Measurements from ENCODE around the gene IL12A. TPM values are rescaled to one million over a fixed set of nuclear protein-coding genes. Genes with fewer than 3 reads are reported as not detected.

IL12A gene
- total and polyA plus RNA-seq, 5 donors from 2014 or later, result 0.81 to 5.6 (median 1.9) TPM

DNA sequence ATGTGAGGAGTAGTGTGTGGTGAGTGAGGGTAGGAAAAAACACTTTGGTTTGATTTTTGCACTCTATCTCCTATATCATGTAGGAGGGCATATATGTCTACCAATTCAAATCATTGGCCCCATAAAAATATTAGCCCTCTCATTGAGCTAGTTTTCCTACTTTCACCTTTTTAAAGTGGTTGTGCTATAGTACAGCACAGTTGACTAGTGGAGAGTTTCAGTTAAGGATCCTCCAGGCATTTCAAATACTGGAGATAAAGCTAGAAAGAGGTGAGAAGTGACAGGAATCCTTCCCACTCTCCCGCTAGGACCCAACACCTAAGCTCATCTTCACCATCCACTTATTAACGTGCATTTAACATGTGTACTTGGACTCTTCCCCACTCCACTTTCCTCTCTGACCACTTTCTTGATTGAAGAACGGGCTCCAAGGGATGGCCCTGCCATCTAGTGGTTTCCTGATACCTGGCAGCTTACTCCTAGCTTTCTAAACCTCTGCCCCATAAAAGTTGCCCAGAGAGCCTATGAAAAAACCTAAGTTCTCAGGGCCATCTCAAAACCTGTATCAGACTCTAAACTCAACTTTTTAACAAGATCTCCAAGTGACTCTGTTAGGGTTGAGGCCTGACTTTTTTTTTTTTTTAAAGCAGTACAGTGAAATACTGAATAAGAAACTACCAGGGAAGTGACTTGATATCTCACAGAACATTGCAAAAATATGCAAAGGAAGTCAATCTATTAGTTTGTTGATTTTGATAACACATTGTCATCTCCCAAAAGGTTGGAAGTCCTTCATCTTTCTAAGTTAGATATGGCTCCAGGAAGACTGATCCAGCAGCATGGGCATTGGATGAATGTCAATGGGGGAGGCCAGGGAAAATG is 17.9 kb downstream of the IL12A start:
- no peaks in the 10 kb centered on the region for H3K9me3 ChIP-seq (ENCODE audit: control insufficient read depth in 2 of 2, low read length in 2 of 2)
- H3K4me3 ChIP-seq (ENCODE audit: low read depth, low read length), result no peak overlapping the region
- H3K4me3 Mint-ChIP-seq, result no peak overlapping the region
- H3K27me3 Mint-ChIP-seq, result no peaks in the 10 kb centered on the region
- H3K27ac Mint-ChIP-seq, result no peak overlapping the region
- ATAC-seq (ENCODE audit: low read depth in 2 of 2), result no peak
- peaks cover 0 to 29% (median 13%) of the 10 kb centered on the region in 4 donors for H3K4me1 Mint-ChIP-seq
- no peaks in the 10 kb centered on the region for H3K9me3 Mint-ChIP-seq
- H3K4me1 ChIP-seq (ENCODE audit: control insufficient read depth, insufficient read depth, low read length, poor library complexity, severe bottlenecking), result no peaks in the 10 kb centered on the region
- no peak overlapping the region for H3K27ac ChIP-seq (ENCODE audit: insufficient read depth, low read length, poor library complexity, severe bottlenecking)
- no peaks in the 10 kb centered on the region for H3K36me3 Mint-ChIP-seq
- H3K36me3 ChIP-seq (ENCODE audit: control insufficient read depth, insufficient read depth, low read length), result no peaks in the 10 kb centered on the region
- no peaks in the 10 kb centered on the region for H3K27me3 ChIP-seq (ENCODE audit: control insufficient read depth, insufficient read depth, low read length)
- peak in 1 of 3 donors; percentile 57 for DNase-seq

DNA sequence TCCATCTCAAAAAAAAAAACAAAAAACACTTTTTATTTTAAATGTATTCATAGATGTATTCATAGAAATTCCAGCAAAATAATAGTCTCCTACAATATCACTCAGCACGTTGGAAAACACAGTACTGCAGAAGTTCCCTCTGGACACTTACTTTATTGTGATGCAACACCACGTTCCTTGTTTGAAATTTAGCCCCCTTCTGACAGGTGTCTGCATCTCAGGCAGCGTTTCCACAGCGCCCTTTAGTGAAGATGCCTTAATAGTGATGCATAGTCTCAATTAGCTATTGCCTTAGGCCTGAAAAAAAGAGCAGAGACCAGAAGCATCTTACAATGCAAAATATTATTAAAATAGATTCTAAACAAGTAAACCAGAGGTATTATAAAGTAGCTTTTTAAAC is 20.3 kb downstream of the IL12A start:
- Mint-ChIP-seq H3K9me3 (no peaks in the 10 kb centered on the region), H3K27ac (no peak overlapping the region), H3K4me1 (peaks cover 3 to 53% (median 19%) of the 10 kb centered on the region in 4 donors), H3K4me3 (no peak overlapping the region), H3K27me3 (no peaks in the 10 kb centered on the region), H3K36me3 (no peaks in the 10 kb centered on the region)
- Histone ChIP-seq H3K4me3 (ENCODE audit: low read depth, low read length) (no peak overlapping the region), H3K36me3 (ENCODE audit: control insufficient read depth, insufficient read depth, low read length) (no peaks in the 10 kb centered on the region), H3K4me1 (ENCODE audit: control insufficient read depth, insufficient read depth, low read length, poor library complexity, severe bottlenecking) (peaks cover 12% of the 10 kb centered on the region), H3K27ac (ENCODE audit: insufficient read depth, low read length, poor library complexity, severe bottlenecking) (no peak overlapping the region), H3K9me3 (ENCODE audit: control insufficient read depth in 2 of 2, low read length in 2 of 2) (no peaks in the 10 kb centered on the region), H3K27me3 (ENCODE audit: control insufficient read depth, insufficient read depth, low read length) (no peaks in the 10 kb centered on the region)
- DNase-seq (no peak), ATAC-seq (ENCODE audit: low read depth in 2 of 2) (no peak)

DNA sequence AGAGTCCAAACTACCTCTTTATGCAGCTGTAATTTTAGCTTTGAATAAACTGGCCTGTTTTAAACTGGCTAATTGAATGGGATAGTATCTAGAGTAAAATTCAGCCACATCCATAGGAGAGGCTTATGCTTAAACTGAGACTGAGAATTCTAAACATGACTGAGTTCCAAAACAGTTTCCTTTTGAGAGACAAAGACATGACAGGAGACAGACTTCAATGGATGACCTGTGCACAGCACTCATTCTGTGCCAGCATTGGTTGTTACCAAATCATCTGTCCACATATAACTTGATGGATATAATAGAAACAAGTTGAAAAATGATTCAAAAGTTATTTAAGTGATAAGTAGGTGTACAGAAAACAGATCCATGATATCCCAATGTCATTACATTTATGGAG is 20.9 kb downstream of the IL12A start:
- Histone ChIP-seq H3K36me3 (ENCODE audit: control insufficient read depth, insufficient read depth, low read length) (no peaks in the 10 kb centered on the region), H3K4me3 (ENCODE audit: low read depth, low read length) (no peak overlapping the region), H3K27ac (ENCODE audit: insufficient read depth, low read length, poor library complexity, severe bottlenecking) (no peak overlapping the region), H3K4me1 (ENCODE audit: control insufficient read depth, insufficient read depth, low read length, poor library complexity, severe bottlenecking) (peaks cover 12% of the 10 kb centered on the region), H3K9me3 (ENCODE audit: control insufficient read depth in 2 of 2, low read length in 2 of 2) (no peaks in the 10 kb centered on the region), H3K27me3 (ENCODE audit: control insufficient read depth, insufficient read depth, low read length) (no peaks in the 10 kb centered on the region)
- H3K27me3 Mint-ChIP-seq, result peaks cover 3% of the 10 kb centered on the region
- DNase-seq (no peak), ATAC-seq (ENCODE audit: low read depth in 2 of 2) (no peak)
- no peaks in the 10 kb centered on the region for H3K9me3 Mint-ChIP-seq
- no peak overlapping the region for H3K4me3 Mint-ChIP-seq
- no peak overlapping the region for H3K27ac Mint-ChIP-seq
- H3K4me1 Mint-ChIP-seq, result peaks cover 3 to 59% (median 20%) of the 10 kb centered on the region in 4 donors
- H3K36me3 Mint-ChIP-seq, result no peaks in the 10 kb centered on the region

DNA sequence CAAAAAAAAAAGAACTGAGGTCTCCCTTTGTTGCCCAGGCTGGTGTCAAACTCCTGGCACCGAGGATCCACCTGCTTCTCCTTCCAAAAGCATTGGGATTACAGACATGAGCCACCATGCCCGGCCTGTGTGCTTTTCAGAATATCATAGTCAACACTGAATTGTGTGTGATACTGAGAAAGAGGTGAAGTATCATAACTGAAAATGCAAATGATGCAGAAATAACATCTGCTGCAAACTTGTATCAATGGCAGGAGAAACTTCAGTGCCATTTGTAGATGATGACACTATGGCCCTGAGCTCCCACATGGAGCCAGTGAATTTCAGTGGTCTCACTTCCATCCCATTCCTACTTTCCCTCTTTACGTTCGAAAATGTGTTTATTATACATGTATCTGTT is 21.9 kb downstream of the IL12A start:
- ATAC-seq (ENCODE audit: low read depth in 2 of 2) (no peak), DNase-seq (peak in 1 of 3 donors; percentile 23)
- no peaks in the 10 kb centered on the region for H3K9me3 ChIP-seq (ENCODE audit: control insufficient read depth in 2 of 2, low read length in 2 of 2)
- peak overlapping the region in 2 of 3 donors; percentile 52 to 69 for H3K27ac Mint-ChIP-seq
- H3K4me3 ChIP-seq (ENCODE audit: low read depth, low read length), result no peak overlapping the region
- peaks cover 4% of the 10 kb centered on the region for H3K27me3 Mint-ChIP-seq
- no peak overlapping the region for H3K27ac ChIP-seq (ENCODE audit: insufficient read depth, low read length, poor library complexity, severe bottlenecking)
- H3K4me1 ChIP-seq (ENCODE audit: control insufficient read depth, insufficient read depth, low read length, poor library complexity, severe bottlenecking), result peaks cover 12% of the 10 kb centered on the region
- no peaks in the 10 kb centered on the region for H3K27me3 ChIP-seq (ENCODE audit: control insufficient read depth, insufficient read depth, low read length)
- peaks cover 3 to 61% (median 22%) of the 10 kb centered on the region in 4 donors for H3K4me1 Mint-ChIP-seq
- no peaks in the 10 kb centered on the region for H3K36me3 Mint-ChIP-seq
- H3K9me3 Mint-ChIP-seq, result no peaks in the 10 kb centered on the region
- no peaks in the 10 kb centered on the region for H3K36me3 ChIP-seq (ENCODE audit: control insufficient read depth, insufficient read depth, low read length)
- no peak overlapping the region for H3K4me3 Mint-ChIP-seq

DNA sequence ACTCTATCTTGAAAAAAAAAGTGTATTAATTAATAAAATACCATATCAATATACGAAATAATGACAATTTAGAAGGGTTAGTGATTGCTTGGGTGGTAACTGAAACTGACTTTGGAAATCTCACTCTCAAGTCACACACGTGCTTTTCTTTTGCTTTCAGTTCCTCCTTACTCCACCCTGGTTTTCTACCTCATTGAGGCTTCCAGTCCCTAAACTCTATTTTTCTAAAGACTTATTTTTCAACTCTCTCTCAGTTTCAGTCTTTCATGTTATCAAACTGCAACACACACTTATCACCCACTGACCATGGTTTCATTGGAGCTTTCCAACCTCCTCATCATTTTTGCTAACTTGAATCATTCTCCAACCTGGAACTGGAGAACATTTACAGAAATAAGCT is 23.5 kb downstream of the IL12A start:
- peaks cover 4% of the 10 kb centered on the region for H3K27me3 Mint-ChIP-seq
- no peak for ATAC-seq (ENCODE audit: low read depth in 2 of 2)
- no peaks in the 10 kb centered on the region for H3K36me3 Mint-ChIP-seq
- H3K27ac ChIP-seq (ENCODE audit: insufficient read depth, low read length, poor library complexity, severe bottlenecking), result peak overlapping the region; percentile 33
- H3K4me3 ChIP-seq (ENCODE audit: low read depth, low read length), result peak overlapping the region; percentile 45
- peaks cover 12% of the 10 kb centered on the region for H3K4me1 ChIP-seq (ENCODE audit: control insufficient read depth, insufficient read depth, low read length, poor library complexity, severe bottlenecking)
- DNase-seq, result peak in 2 of 3 donors; percentile 15 to 75
- H3K9me3 Mint-ChIP-seq, result peaks cover 0 to 2% (median 0%) of the 10 kb centered on the region in 7 donors
- H3K4me1 Mint-ChIP-seq, result peaks cover 3 to 50% (median 17%) of the 10 kb centered on the region in 4 donors
- H3K36me3 ChIP-seq (ENCODE audit: control insufficient read depth, insufficient read depth, low read length), result no peaks in the 10 kb centered on the region
- peak overlapping the region in 3 of 4 donors; percentile 4 to 28 (median 8) for H3K4me3 Mint-ChIP-seq
- peak overlapping the region; percentile 2 to 44 (median 36) for H3K27ac Mint-ChIP-seq
- no peaks in the 10 kb centered on the region for H3K9me3 ChIP-seq (ENCODE audit: control insufficient read depth in 2 of 2, low read length in 2 of 2)
- H3K27me3 ChIP-seq (ENCODE audit: control insufficient read depth, insufficient read depth, low read length), result no peaks in the 10 kb centered on the region

DNA sequence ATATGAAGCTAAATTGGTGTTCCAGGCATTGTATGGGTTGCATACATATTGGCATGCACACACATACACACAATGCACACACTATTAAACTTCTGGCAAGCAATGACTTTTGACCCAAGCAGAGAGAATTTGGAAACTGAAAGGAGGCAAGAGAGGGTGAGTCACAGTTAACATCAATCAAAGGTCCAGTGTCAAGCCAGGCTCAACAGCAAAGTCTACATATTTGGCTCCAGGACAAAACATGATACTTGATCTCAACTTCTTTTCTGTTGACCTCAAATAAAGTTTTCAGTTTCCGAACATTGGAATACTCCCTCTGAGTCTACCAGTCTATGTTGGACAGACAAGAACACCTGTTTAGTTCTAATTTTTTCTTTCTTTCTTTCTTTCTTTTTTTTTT is 28.3 kb downstream of the IL12A start:
- H3K36me3 Mint-ChIP-seq, result no peaks in the 10 kb centered on the region
- no peaks in the 10 kb centered on the region for H3K36me3 ChIP-seq (ENCODE audit: control insufficient read depth, insufficient read depth, low read length)
- ATAC-seq (ENCODE audit: low read depth in 2 of 2), result no peak
- H3K4me1 Mint-ChIP-seq, result peaks cover 5 to 28% (median 8%) of the 10 kb centered on the region in 4 donors
- peaks cover 0 to 2% (median 0%) of the 10 kb centered on the region in 7 donors for H3K9me3 Mint-ChIP-seq
- H3K27me3 ChIP-seq (ENCODE audit: control insufficient read depth, insufficient read depth, low read length), result no peaks in the 10 kb centered on the region
- no peak for DNase-seq
- H3K9me3 ChIP-seq (ENCODE audit: control insufficient read depth in 2 of 2, low read length in 2 of 2), result no peaks in the 10 kb centered on the region
- H3K27ac ChIP-seq (ENCODE audit: insufficient read depth, low read length, poor library complexity, severe bottlenecking), result no peak overlapping the region
- no peak overlapping the region for H3K27ac Mint-ChIP-seq
- H3K4me1 ChIP-seq (ENCODE audit: control insufficient read depth, insufficient read depth, low read length, poor library complexity, severe bottlenecking), result peaks cover 8% of the 10 kb centered on the region
- no peak overlapping the region for H3K4me3 Mint-ChIP-seq
- peaks cover 9% of the 10 kb centered on the region for H3K27me3 Mint-ChIP-seq
- H3K4me3 ChIP-seq (ENCODE audit: low read depth, low read length), result no peak overlapping the region

DNA sequence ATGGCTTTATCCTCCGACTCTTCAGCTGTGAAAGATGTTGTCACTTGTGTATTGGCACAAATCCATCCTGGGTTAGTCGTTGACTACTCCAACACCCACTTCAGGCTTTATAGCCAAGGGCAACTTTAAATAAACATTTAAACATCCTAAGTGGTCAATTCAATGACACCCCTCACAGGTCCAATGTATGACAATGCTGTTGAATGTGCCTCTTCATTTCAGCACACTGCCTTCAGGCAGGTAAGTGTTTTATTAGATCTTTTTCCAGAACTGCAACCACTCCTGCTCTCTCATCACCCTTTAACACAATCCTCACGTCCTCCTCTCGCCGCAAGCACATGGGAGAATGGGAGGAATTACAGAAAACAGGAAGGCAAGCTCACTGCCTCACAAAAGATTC is 30.3 kb downstream of the IL12A start:
- DNase-seq (no peak), ATAC-seq (ENCODE audit: low read depth in 2 of 2) (no peak)
- Mint-ChIP-seq H3K9me3 (peaks cover 0 to 2% (median 0%) of the 10 kb centered on the region in 7 donors), H3K36me3 (no peaks in the 10 kb centered on the region), H3K4me3 (no peak overlapping the region), H3K4me1 (peaks cover 0 to 8% (median 4%) of the 10 kb centered on the region in 4 donors), H3K27ac (no peak overlapping the region), H3K27me3 (peaks cover 9% of the 10 kb centered on the region)
- no peak overlapping the region for H3K4me3 ChIP-seq (ENCODE audit: low read depth, low read length)
- H3K9me3 ChIP-seq (ENCODE audit: control insufficient read depth in 2 of 2, low read length in 2 of 2), result no peaks in the 10 kb centered on the region
- H3K4me1 ChIP-seq (ENCODE audit: control insufficient read depth, insufficient read depth, low read length, poor library complexity, severe bottlenecking), result no peaks in the 10 kb centered on the region
- H3K36me3 ChIP-seq (ENCODE audit: control insufficient read depth, insufficient read depth, low read length), result no peaks in the 10 kb centered on the region
- no peaks in the 10 kb centered on the region for H3K27me3 ChIP-seq (ENCODE audit: control insufficient read depth, insufficient read depth, low read length)
- H3K27ac ChIP-seq (ENCODE audit: insufficient read depth, low read length, poor library complexity, severe bottlenecking), result no peak overlapping the region

All from CD4-positive, CD25-positive, alpha-beta regulatory T cell (primary cell).